Endothelial cell of umbilical vein (primary cell): ENCODE measurements around the gene TMEM239. TPM values are rescaled to one million over a fixed set of nuclear protein-coding genes. Genes with fewer than 3 reads are reported as not detected.
A peak's percentile ranks its signal among the peaks of the same experiment; 100 is the strongest.

Experiments
- BruUV-seq: library from RNA; stranded (reverse); fragments of 400-500 nt; replicated peaks from 2 replicates; lab custom pipeline; 2021; lab: Mats Ljungman, UMichigan
- CTCF ChIA-PET: fragments of 300-600, 350-600 bp; sonication (Branson Sonifier 250); formaldehyde crosslinking; loops from one replicate; lab custom pipeline; 2021; ENCODE audit warnings: antibody characterized with exemption, inconsistent platforms; lab: Charles Lee
- POLR2A ChIA-PET: fragments of 300-600, 350-600 bp; sonication (Branson Sonifier 250); formaldehyde crosslinking; loops from one replicate; lab custom pipeline; 2021; ENCODE audit warnings: antibody characterized with exemption, inconsistent platforms; lab: Charles Lee
- DNase-seq: peaks from one replicate; pipeline ENCODE4 v3.0.0-alpha.2; 2011; ENCODE audit warnings: low read depth, low spot score
- FAIRE-seq: peaks from 2 replicates; lab custom pipeline; 2011; peaks lifted over from hg19 to GRCh38; lab: Jason Lieb, UNC
- H2AFZ ChIP-seq: 2 replicates; pipeline ENCODE4 v1.6.0; 2012; ENCODE audit warnings: low read depth, low read length, control low read depth, inconsistent platforms
- H3K27ac ChIP-seq: 2 replicates; pipeline ENCODE4 v1.5.1; 2011; ENCODE audit warnings: low read depth, mild to moderate bottlenecking, control low read depth, low read length, moderate library complexity; ENCODE audit not compliant: insufficient read depth
- H3K27me3 ChIP-seq, 2 experiments: 2 replicates each; pipeline versions ENCODE4 v1.6.0 to v1.6.1; 2011; ENCODE audit warnings: low read length in 2 of 2, mixed read lengths in 1 of 2; ENCODE audit not compliant: control insufficient read depth in 2 of 2, insufficient read depth in 2 of 2
- H3K36me3 ChIP-seq, 2 experiments: 2 replicates in 1 of 2; 3 replicates in 1 of 2; pipeline ENCODE4 v1.5.1; 2011; ENCODE audit warnings: low read length in 2 of 2, mild to moderate bottlenecking in 1 of 2, moderate library complexity in 1 of 2; ENCODE audit not compliant: control insufficient read depth in 2 of 2, insufficient read depth in 2 of 2; ENCODE audit errors: extremely low read depth in 1 of 2
- H3K4me1 ChIP-seq: 3 replicates; pipeline ENCODE4 v1.5.1; 2011; ENCODE audit warnings: mild to moderate bottlenecking, low read length; ENCODE audit not compliant: control insufficient read depth, insufficient read depth; ENCODE audit errors: extremely low read depth
- H3K4me2 ChIP-seq: 2 replicates; pipeline ENCODE4 v1.6.1; 2011; ENCODE audit warnings: low read length, control low read depth, mixed read lengths; ENCODE audit not compliant: insufficient read depth
- H3K4me3 ChIP-seq, 3 experiments: fragments of 200-600 bp in 1 of 3; sonication (generic), shearing (Covaris generic) in 1 of 3; replicated peaks in 1 of 3; 2 replicates each; pipeline ENCODE4 v1.5.1; 2011 to 2016; ENCODE audit warnings: control low read depth in 3 of 3, low read length in 3 of 3, mild to moderate bottlenecking in 2 of 3, inconsistent platforms in 1 of 3, low read depth in 1 of 3, moderate library complexity in 1 of 3; ENCODE audit not compliant: insufficient read depth in 1 of 3
- H3K79me2 ChIP-seq: 2 replicates; pipeline ENCODE4 v1.6.0; 2012; ENCODE audit warnings: low read length, inconsistent platforms; ENCODE audit not compliant: control insufficient read depth, insufficient read depth
- H3K9ac ChIP-seq: replicated peaks from 2 replicates; pipeline ENCODE3; 2011; ENCODE audit warnings: low read length, control low read depth; ENCODE audit not compliant: insufficient read depth; ENCODE audit errors: extremely low read depth
- H3K9me1 ChIP-seq: replicated peaks from 3 replicates; pipeline ENCODE4 v1.6.0; 2011; ENCODE audit warnings: mild to moderate bottlenecking, low read length; ENCODE audit not compliant: control insufficient read depth, insufficient read depth; ENCODE audit errors: extremely low read depth
- H3K9me3 ChIP-seq: replicated peaks from 2 replicates; pipeline ENCODE4 v1.5.1; 2012; ENCODE audit warnings: low read length, inconsistent platforms; ENCODE audit not compliant: control insufficient read depth, insufficient read depth
- H4K20me1 ChIP-seq: replicated peaks from 2 replicates; pipeline ENCODE3; 2011; ENCODE audit warnings: mild to moderate bottlenecking, low read length; ENCODE audit not compliant: control insufficient read depth, insufficient read depth; ENCODE audit errors: extremely low read depth
- CTCF ChIP-seq, 2 donors: IDR thresholded peaks; 1 replicate in 1 of 2; 2 replicates in 1 of 2; pipeline ENCODE4 v1.5.1; 2011; ENCODE audit warnings: low read length in 2 of 2, mild to moderate bottlenecking in 2 of 2, moderate library complexity in 2 of 2, control low read depth in 1 of 2, inconsistent platforms in 1 of 2, low read depth in 1 of 2; ENCODE audit not compliant: insufficient read depth in 1 of 2; ENCODE audit errors: extremely low read depth in 1 of 2
- EZH2 ChIP-seq: IDR thresholded peaks from 2 replicates; pipeline ENCODE4 v1.6.1; 2012; ENCODE audit warnings: borderline replicate concordance, low read depth, mild to moderate bottlenecking, moderate library complexity, low read length, inconsistent platforms; ENCODE audit not compliant: severe bottlenecking
- FOS ChIP-seq: IDR thresholded peaks from 2 replicates; pipeline ENCODE4 v1.6.1; 2011; ENCODE audit warnings: mild to moderate bottlenecking, low read length, moderate library complexity, borderline replicate concordance; ENCODE audit not compliant: insufficient read depth
- JUN ChIP-seq: IDR thresholded peaks from 2 replicates; pipeline ENCODE4 v1.6.1; 2011; ENCODE audit warnings: borderline replicate concordance, low read depth; ENCODE audit not compliant: insufficient read length, insufficient read depth
- MAX ChIP-seq: IDR thresholded peaks from 2 replicates; pipeline ENCODE4 v1.6.1; 2011; ENCODE audit not compliant: insufficient read depth, insufficient read length
- MYC ChIP-seq: IDR thresholded peaks from one replicate; pipeline ENCODE4 v1.6.1; 2011; ENCODE audit warnings: mild to moderate bottlenecking, low read depth, low read length
- POLR2A ChIP-seq: IDR thresholded peaks from 2 replicates; pipeline ENCODE4 v1.6.1; 2012; ENCODE audit warnings: low read depth, mild to moderate bottlenecking, control low read depth, low read length
- POLR2AphosphoS5 ChIP-seq: IDR thresholded peaks from 2 replicates; pipeline ENCODE4 v1.6.1; 2012; ENCODE audit warnings: low read depth, mild to moderate bottlenecking, control low read depth, low read length, moderate library complexity; ENCODE audit not compliant: insufficient read depth
- dilution Hi-C: fragments of 300-500 bp; cut with MboI; formaldehyde crosslinking; loops from one replicate; pipeline ENCODE4 v1.15.0; 2019; ENCODE audit warnings: low sequenced_read_pairs; ENCODE audit not compliant: extremely low pct_ligation_motif_present
- intact Hi-C: fragments of 100-400 bp; cut with micrococcal nuclease; formaldehyde crosslinking; loops from one replicate; pipeline ENCODE4 v1.10.0; 2022
- polyA plus RNA-seq, 4 experiments: library from polyadenylated mRNA; depleted of rRNA in 3 of 4; stranded (reverse) in 3 of 4; unstranded in 1 of 4; fragments of >200 nt; gene quantifications; 2 replicates each; pipeline versions ENCODE4 v1.2.1 to v1.2.3, GENCODE V29; 2011 to 2012; ENCODE audit warnings: missing spikeins in 1 of 4
- total RNA-seq: library from RNA; stranded (reverse); gene quantifications from 2 replicates; pipeline ENCODE4 v1.2.3, GENCODE V29; 2021

The TMEM239 gene
- total and polyA plus RNA-seq, 2 donors (not counting 3 experiments of a cell fraction or from before 2014, with no cell fraction given): not detected

GRCh38 chr20:2814076-2814475, 2.1 kb upstream of the TMEM239 start:
- CTCF ChIA-PET: no interaction called here
- intact Hi-C loops (no loop called here), dilution Hi-C loops (no loop called here)
- no TSS peak for BruUV-seq
- H2AFZ ChIP-seq: no peak overlapping the region
- H3K27me3 ChIP-seq: peaks cover 4 to 9% of the 10 kb centered on the region in 2 experiments
- no peak overlapping the region for H3K4me2 ChIP-seq
- no peaks in the 10 kb centered on the region for H4K20me1 ChIP-seq
- H3K27ac ChIP-seq: no peak overlapping the region
- no peak for TF ChIP-seq MYC
- TF ChIP-seq MAX: no peak
- no peak for TF ChIP-seq CTCF (IDR thresholded peaks at IDR 0.05; ENCODE audit: extremely low read depth in 1 of 2, insufficient read depth in 1 of 2, low read depth in 1 of 2, low read length in 2 of 2)
- TF ChIP-seq EZH2: no peak
- no peak for TF ChIP-seq POLR2A
- no peak for TF ChIP-seq JUN
- no peaks in the 10 kb centered on the region for H3K4me1 ChIP-seq
- H3K79me2 ChIP-seq: no peaks in the 10 kb centered on the region
- peaks cover 1% of the 10 kb centered on the region for H3K9me3 ChIP-seq
- H3K4me3 ChIP-seq: no peak overlapping the region
- no peak for DNase-seq
- H3K36me3 ChIP-seq: no peaks in the 10 kb centered on the region
- no peaks in the 10 kb centered on the region for H3K9me1 ChIP-seq
- no peak overlapping the region for H3K9ac ChIP-seq
- no peak for FAIRE-seq
- POLR2A ChIA-PET: no interaction called here

GRCh38 chr20:2814587-2815051, 1.5 kb upstream of the TMEM239 start, which contains the start of gene C20orf141:
Gene C20orf141, plus strand, starts transcription at chr20:2814987. Its CDS starts 198 bp downstream, at chr20:2815185.
- POLR2A ChIA-PET: no interaction called here
- CTCF ChIA-PET: no interaction called here

More at GRCh38 chr20:2814587-2815051, 1.5 kb upstream of the TMEM239 start, which contains the start of gene C20orf141:
- H3K9ac ChIP-seq: no peak within 1 kb of the TSS
- peak; percentile 40 for DNase-seq
- dilution Hi-C loops (no loop called here), intact Hi-C loops (no loop called here)
- BruUV-seq: no TSS peak
- H3K4me2 ChIP-seq: no peak within 1 kb of the TSS
- no peak within 1 kb of the TSS for H2AFZ ChIP-seq
- no peaks in the 10 kb centered on the region for H3K36me3 ChIP-seq
- H3K4me3 ChIP-seq: no peak within 1 kb of the TSS
- TF ChIP-seq POLR2AphosphoS5 (no peak), MAX (no peak), FOS (no peak), POLR2A (no peak), EZH2 (no peak), JUN (no peak), MYC (no peak), CTCF (IDR thresholded peaks at IDR 0.05; ENCODE audit: extremely low read depth in 1 of 2, insufficient read depth in 1 of 2, low read depth in 1 of 2, low read length in 2 of 2) (no peak)
- H3K27ac ChIP-seq: no peak within 1 kb of the TSS
- H3K27me3 ChIP-seq: peaks cover 6 to 12% of the 10 kb centered on the region in 2 experiments
- H4K20me1 ChIP-seq: no peaks in the 10 kb centered on the region
- FAIRE-seq: peak; percentile 28
- H3K9me1 ChIP-seq: no peaks in the 10 kb centered on the region
- H3K79me2 ChIP-seq: no peaks in the 10 kb centered on the region
- H3K9me3 ChIP-seq: peaks cover 1% of the 10 kb centered on the region
- H3K4me1 ChIP-seq: no peaks in the 10 kb centered on the region
